ENCODE data around the gene AKAP10.
"Not testable (repeated sequence)": the region's sequence is repeated elsewhere in the genome, so short reads cannot be mapped to it uniquely, and the experiment has no call there.

The AKAP10 gene

GRCh38 chr17:19978805-19979211 is 1.2 kb upstream of the AKAP10 start:
- no peak for DNase-seq (ENCODE audit: low spot score)

GRCh38 chr17:19978209-19978802 is 678 bp upstream of the AKAP10 start:
- no peak for DNase-seq (ENCODE audit: low spot score)

- no peak for DNase-seq (ENCODE audit: low spot score)
Measured at GRCh38 chr17:19975601-19976000, 2.0 kb downstream of the AKAP10 start.

- DNase-seq (ENCODE audit: low spot score), result no peak
Measured at GRCh38 chr17:19973156-19973555, 4.5 kb downstream of the AKAP10 start.

GRCh38 chr17:19962954-19963353 is 14.7 kb downstream of the AKAP10 start:
- DNase-seq (ENCODE audit: low spot score), result not testable (repeated sequence)

GRCh38 chr17:19958023-19958422 is 19.6 kb downstream of the AKAP10 start:
- peak; percentile 82 for DNase-seq (ENCODE audit: low spot score)

GRCh38 chr17:19955099-19955498 is 22.5 kb downstream of the AKAP10 start:
- DNase-seq (ENCODE audit: low spot score), result no peak

- DNase-seq (ENCODE audit: low spot score), result not testable (repeated sequence)
Measured at GRCh38 chr17:19951411-19951810, 26.2 kb downstream of the AKAP10 start.

- DNase-seq (ENCODE audit: low spot score), result not testable (repeated sequence)
Measured at GRCh38 chr17:19950624-19951195, 26.9 kb downstream of the AKAP10 start.

- DNase-seq (ENCODE audit: low spot score), result no peak
Measured at GRCh38 chr17:19948116-19948943, 29.3 kb downstream of the AKAP10 start.

- DNase-seq (ENCODE audit: low spot score), result no peak
Measured at GRCh38 chr17:19946921-19947320, 30.7 kb downstream of the AKAP10 start.

- no peak for DNase-seq (ENCODE audit: low spot score)
Measured at GRCh38 chr17:19945009-19945626, 32.5 kb downstream of the AKAP10 start.

GRCh38 chr17:19943599-19943998 is 34.0 kb downstream of the AKAP10 start:
- DNase-seq (ENCODE audit: low spot score), result no peak

GRCh38 chr17:19943026-19943425 is 34.6 kb downstream of the AKAP10 start:
- DNase-seq (ENCODE audit: low spot score), result no peak

- DNase-seq (ENCODE audit: low spot score), result no peak
Measured at GRCh38 chr17:19940722-19941464, 36.7 kb downstream of the AKAP10 start.

GRCh38 chr17:19939993-19940721 is 37.5 kb downstream of the AKAP10 start:
- no peak for DNase-seq (ENCODE audit: low spot score)

- DNase-seq (ENCODE audit: low spot score), result no peak
Measured at GRCh38 chr17:19938736-19939135, 38.9 kb downstream of the AKAP10 start.

GRCh38 chr17:19937522-19937921 is 40.1 kb downstream of the AKAP10 start:
- DNase-seq (ENCODE audit: low spot score), result no peak

GRCh38 chr17:19935169-19935568 is 42.5 kb downstream of the AKAP10 start:
- no peak for DNase-seq (ENCODE audit: low spot score)

- no peak for DNase-seq (ENCODE audit: low spot score)
Measured at GRCh38 chr17:19933628-19934027, 44.0 kb downstream of the AKAP10 start.

GRCh38 chr17:19933221-19933620 is 44.4 kb downstream of the AKAP10 start:
- DNase-seq (ENCODE audit: low spot score), result no peak
